GM12878 (cell line): ENCODE data around the gene IFT88. TPM values are rescaled to one million over a fixed set of nuclear protein-coding genes. Genes with fewer than 3 reads are reported as not detected.

Source experiments
- ATAC-seq: fragments of 200-7000 bp; cut with Tn5 transposase; 3 replicates; pipeline ENCODE4 v1.9.1; 2020; ENCODE audit warnings: mild to moderate bottlenecking, moderate library complexity
- BruUV-seq: library from RNA; stranded (reverse); fragments of 400-500 nt; replicated peaks from 2 replicates; lab custom pipeline; 2021; lab: Mats Ljungman, UMichigan
- CTCF ChIA-PET: fragments of 300-600 bp; sonication (Branson Sonifier 250); formaldehyde crosslinking; extraction: SDS; loops from one replicate; lab custom pipeline; 2021; ENCODE audit warnings: inconsistent platforms; lab: Yijun Ruan, JAX
- POLR2A ChIA-PET: fragments of 350-600 bp; formaldehyde crosslinking; extraction: SDS; loops from one replicate; lab custom pipeline; 2021; ENCODE audit warnings: inconsistent platforms; lab: Charles Lee
- RAD21 ChIA-PET: fragments of 300-600 bp; sonication (Branson Sonifier 250); formaldehyde crosslinking; loops from one replicate; lab custom pipeline; 2023; ENCODE audit warnings: antibody characterized with exemption; ENCODE audit not compliant: unreplicated experiment; lab: Charles Lee
- SMC1A ChIA-PET: fragments of 300-600 bp; sonication (Branson Sonifier 250); formaldehyde crosslinking; loops from one replicate; lab custom pipeline; 2023; ENCODE audit not compliant: unreplicated experiment, uncharacterized antibody; lab: Charles Lee
- DNase-seq: peaks from one replicate; pipeline ENCODE4 v3.0.0-alpha.2; 2011; ENCODE audit warnings: low read depth, low spot score
- FAIRE-seq: peaks from 3 replicates; lab custom pipeline; 2011; peaks lifted over from hg19 to GRCh38; lab: Jason Lieb, UNC
- H2AFZ ChIP-seq: 2 replicates; pipeline ENCODE4 v1.6.0; 2011; ENCODE audit warnings: low read depth, low read length, control low read depth; ENCODE audit not compliant: control insufficient read depth
- H3K27ac ChIP-seq: 2 replicates; pipeline ENCODE4 v1.5.1; 2011; ENCODE audit warnings: control low read depth; ENCODE audit not compliant: control insufficient read depth, insufficient read depth
- H3K27me3 ChIP-seq, 2 experiments: replicated peaks in 1 of 2; 2 replicates each; pipeline versions ENCODE4 v1.6.0 to v1.6.1; 2011; ENCODE audit warnings: low read length in 1 of 2; ENCODE audit not compliant: control insufficient read depth in 2 of 2, insufficient read depth in 2 of 2
- H3K36me3 ChIP-seq, 2 experiments: 2 replicates each; pipeline ENCODE4 v1.5.1; 2011; ENCODE audit warnings: low read length in 1 of 2; ENCODE audit not compliant: control insufficient read depth in 2 of 2, insufficient read depth in 2 of 2
- H3K4me1 ChIP-seq: 2 replicates; pipeline ENCODE4 v1.6.1; 2011; ENCODE audit warnings: mild to moderate bottlenecking, low read length, moderate library complexity, mixed read lengths; ENCODE audit not compliant: control insufficient read depth, insufficient read depth
- H3K4me2 ChIP-seq: 2 replicates; pipeline ENCODE4 v1.6.0; 2011; ENCODE audit warnings: control low read depth; ENCODE audit not compliant: control insufficient read depth, insufficient read depth
- H3K4me3 ChIP-seq: fragments of 200-600 bp; sonication (generic); 2 replicates; pipeline ENCODE4 v1.5.1; 2016
- H3K79me2 ChIP-seq: 2 replicates; pipeline ENCODE4 v1.6.0; 2011; ENCODE audit warnings: low read length; ENCODE audit not compliant: control insufficient read depth, insufficient read depth
- H3K9ac ChIP-seq: 2 replicates; pipeline ENCODE4 v1.8.0; 2011; ENCODE audit warnings: low read length, control low read depth, mixed read lengths; ENCODE audit not compliant: control insufficient read depth, insufficient read depth
- H3K9me3 ChIP-seq: replicated peaks from 3 replicates; pipeline ENCODE4 v1.5.1; 2011; ENCODE audit warnings: mild to moderate bottlenecking, low read length; ENCODE audit not compliant: control insufficient read depth, insufficient read depth
- H4K20me1 ChIP-seq: 2 replicates; pipeline ENCODE4 v1.6.0; 2011; ENCODE audit not compliant: control insufficient read depth, insufficient read depth
- BCLAF1 ChIP-seq: fragments of 450-650 bp; IDR thresholded peaks from 2 replicates; pipeline ENCODE4 v1.6.1; 2017; ENCODE audit warnings: antibody characterized with exemption, mild to moderate bottlenecking, moderate library complexity
- CHD2 ChIP-seq: IDR thresholded peaks from 2 replicates; pipeline ENCODE4 v1.6.1; 2011; ENCODE audit warnings: low read depth, low read length, improper control_type of control experiment, borderline replicate concordance
- EZH2 ChIP-seq: IDR thresholded peaks from 2 replicates; pipeline ENCODE4 v1.6.1; 2012; ENCODE audit warnings: low read depth, mild to moderate bottlenecking, control low read depth, inconsistent platforms, low read length, borderline replicate concordance; ENCODE audit not compliant: control insufficient read depth
- GATAD2B ChIP-seq: fragments of 450-650 bp; conservative IDR thresholded peaks from 2 replicates; pipeline ENCODE4 v1.6.1; 2017; ENCODE audit warnings: low read depth, mild to moderate bottlenecking, moderate library complexity
- HDGF ChIP-seq: fragments of 450-650 bp; IDR thresholded peaks from 2 replicates; pipeline ENCODE4 v1.6.1; 2016; ENCODE audit warnings: antibody characterized with exemption
- MEF2B ChIP-seq: fragments of 450-650 bp; IDR thresholded peaks from 2 replicates; pipeline ENCODE4 v1.6.1; 2018; ENCODE audit warnings: mild to moderate bottlenecking, moderate library complexity; ENCODE audit not compliant: partially characterized antibody, poor library complexity, severe bottlenecking
- MLLT1 ChIP-seq: fragments of 450-650 bp; IDR thresholded peaks from 2 replicates; pipeline ENCODE4 v1.6.1; 2016; ENCODE audit warnings: mild to moderate bottlenecking
- MTA3 ChIP-seq: IDR thresholded peaks from 2 replicates; pipeline ENCODE4 v1.6.1; 2012; ENCODE audit warnings: low read length, inconsistent platforms, borderline replicate concordance
- NR2C2 ChIP-seq: IDR thresholded peaks from 2 replicates; pipeline ENCODE4 v1.6.1; 2011; ENCODE audit warnings: borderline replicate concordance, low read depth; ENCODE audit not compliant: control insufficient read depth, insufficient read length
- NRF1 ChIP-seq: conservative IDR thresholded peaks from 2 replicates; pipeline ENCODE4 v1.6.1; 2011; ENCODE audit warnings: mild to moderate bottlenecking, low read depth, low read length, improper control_type of control experiment
- PAX8 ChIP-seq: fragments of 450-650 bp; IDR thresholded peaks from 2 replicates; pipeline ENCODE4 v1.6.1; 2017; ENCODE audit warnings: mild to moderate bottlenecking, moderate library complexity
- SKIL ChIP-seq: fragments of 450-650 bp; IDR thresholded peaks from 2 replicates; pipeline ENCODE4 v1.6.1; 2017; ENCODE audit warnings: mild to moderate bottlenecking, low read depth, inconsistent platforms; ENCODE audit not compliant: poor library complexity, severe bottlenecking
- TBL1XR1 ChIP-seq: IDR thresholded peaks from 2 replicates; pipeline ENCODE4 v1.6.1; 2012; ENCODE audit warnings: low read depth, low read length, improper control_type of control experiment
- WGBS: methylation state at CpG from one replicate; pipeline ENCODE4 v1.1.6; 2016; ENCODE audit warnings: low lambda C conversion rate; ENCODE audit not compliant: insufficient replicate concordance, insufficient coverage; ENCODE audit errors: missing lambda C conversion rate; 5-methylcytosine and 5-hydroxymethylcytosine counted together
- in situ Hi-C: fragments of 300-500 bp; cut with MboI; formaldehyde crosslinking; loops from 9 replicates; pipeline ENCODE4 v1.14.3; 2018; ENCODE audit warnings: mixed read lengths
- intact Hi-C: fragments of 100-400 bp; cut with micrococcal nuclease; formaldehyde crosslinking; loops from one replicate; pipeline ENCODE4 v1.14.2; 2022; ENCODE audit not compliant: unreplicated experiment
- polyA plus RNA-seq, 11 experiments: library from polyadenylated mRNA; depleted of rRNA in 4 of 11; unstranded in 6 of 11; stranded (reverse) in 5 of 11; fragments of >200 nt; fragmentation: Nextera tagmentation in 4 of 11; fragmentation: Illumina TruSeq in 1 of 11; extraction: Ambion mirVana in 4 of 11; extraction: Trizol in 1 of 11; gene quantifications; 1 replicate in 1 of 11; 2 replicates in 10 of 11; pipeline versions ENCODE4 v1.2.1 to v1.2.3, GENCODE V29; 2011 to 2016; ENCODE audit warnings: inconsistent platforms in 2 of 11, missing spikeins in 2 of 11, low read depth in 1 of 11
- total RNA-seq, 4 experiments: library from RNA; depleted of rRNA in 3 of 4; stranded (reverse); fragments of >200 nt in 3 of 4; fragmentation: Illumina TruSeq in 1 of 4; extraction: Trizol in 1 of 4; gene quantifications; 2 replicates each; pipeline versions ENCODE4 v1.2.1 to v1.2.3, GENCODE V29; 2013 to 2021

The IFT88 gene
- total and polyA plus RNA-seq, 10 of the 15 experiments (the other 5 are each of a cell fraction or from before 2014, with no cell fraction given), result 2.9 to 5.6 (median 4.1) TPM

GRCh38 chr13:20567881-20568528, 1.0 kb downstream of the IFT88 start:
- Histone ChIP-seq H3K4me2 (peak overlapping the region; percentile 85), H3K4me3 (peak overlapping the region; percentile 82), H3K79me2 (no peaks in the 10 kb centered on the region), H3K9me3 (no peaks in the 10 kb centered on the region; the same call in 2 of the 3 replicates), H2AFZ (peak overlapping the region; percentile 95), H3K4me1 (no peaks in the 10 kb centered on the region; the same call in 1 of the 2 replicates), H3K36me3 (no peaks in the 10 kb centered on the region), H3K27me3 (no peaks in the 10 kb centered on the region), H3K27ac (peak overlapping the region; percentile 69; the same call in 1 of the 2 replicates), H3K9ac (peak overlapping the region; percentile 81), H4K20me1 (no peaks in the 10 kb centered on the region)
- intact Hi-C loops (loop anchor here (2.0 kb wide), 1 partner anchor 41 kb away; no protein-coding TSS in a partner anchor), in situ Hi-C loops (no loop called here)
- 84% methylated on average over 9 of the region's 9 CpGs for WGBS
- BruUV-seq, result TSS peak; percentile 69
- SMC1A ChIA-PET, result interaction anchor here (0.6 to 1.3 kb wide), 3 partner anchors 40 to 205 kb away, joined by 3 to 13 read pairs (median 3); no protein-coding TSS in a partner anchor
- POLR2A ChIA-PET, result interaction anchor here (1.1 kb wide), 1 partner anchor 45 kb away, joined by 3 read pairs; no protein-coding TSS in a partner anchor
- CTCF ChIA-PET, result interaction anchor here (0.7 kb wide), 1 partner anchor 360 kb away, joined by 3 read pairs; no protein-coding TSS in a partner anchor
- no peak for ATAC-seq
- TF ChIP-seq EZH2 (no peak), BCLAF1 (no peak), CHD2 (no peak), MLLT1 (no peak), HDGF (no peak), GATAD2B (no peak), NRF1 (no peak), MTA3 (no peak), SKIL (no peak), PAX8 (no peak), NR2C2 (no peak), MEF2B (no peak), TBL1XR1 (no peak)
- FAIRE-seq, result no peak
- no peak for DNase-seq
- RAD21 ChIA-PET, result no interaction called here
